Brain microvascular endothelial cell (primary cell): ENCODE data around the gene PPP1R13B.

Experiments used
- DNase-seq: peaks from one replicate; pipeline ENCODE4 v3.0.0-alpha.2; 2020
- H3K27ac ChIP-seq: fragments of 250-450 bp; sonication (Bioruptor Pico); 2 replicates; pipeline ENCODE4 v1.5.1; 2020; ENCODE audit warnings: mild to moderate bottlenecking, moderate library complexity
- H3K27me3 ChIP-seq: fragments of 250-450 bp; sonication (Bioruptor Pico); replicated peaks from 2 replicates; pipeline ENCODE4 v1.5.1; 2020; ENCODE audit warnings: mild to moderate bottlenecking
- H3K36me3 ChIP-seq: fragments of 250-450 bp; sonication (Bioruptor Pico); replicated peaks from 2 replicates; pipeline ENCODE4 v1.5.1; 2020; ENCODE audit warnings: mild to moderate bottlenecking
- H3K4me3 ChIP-seq: 2 replicates; pipeline ENCODE4 v1.5.1; 2011; ENCODE audit warnings: low read depth, mild to moderate bottlenecking, control low read depth, low read length, moderate library complexity
- in situ Hi-C: cut with HindIII; loops from 2 replicates; pipeline ENCODE4 v1.10.0; 2017; ENCODE audit warnings: low sequenced_read_pairs, low pct_ligation_motif_present
- TF ChIP-seq, protein P1 (sequence below): IDR thresholded peaks from 2 replicates; pipeline ENCODE4 v1.5.1; 2011; ENCODE audit warnings: low read depth, mild to moderate bottlenecking, moderate library complexity, low read length, control low read depth, inconsistent platforms; ENCODE audit errors: missing control alignments

The PPP1R13B gene

DNA sequence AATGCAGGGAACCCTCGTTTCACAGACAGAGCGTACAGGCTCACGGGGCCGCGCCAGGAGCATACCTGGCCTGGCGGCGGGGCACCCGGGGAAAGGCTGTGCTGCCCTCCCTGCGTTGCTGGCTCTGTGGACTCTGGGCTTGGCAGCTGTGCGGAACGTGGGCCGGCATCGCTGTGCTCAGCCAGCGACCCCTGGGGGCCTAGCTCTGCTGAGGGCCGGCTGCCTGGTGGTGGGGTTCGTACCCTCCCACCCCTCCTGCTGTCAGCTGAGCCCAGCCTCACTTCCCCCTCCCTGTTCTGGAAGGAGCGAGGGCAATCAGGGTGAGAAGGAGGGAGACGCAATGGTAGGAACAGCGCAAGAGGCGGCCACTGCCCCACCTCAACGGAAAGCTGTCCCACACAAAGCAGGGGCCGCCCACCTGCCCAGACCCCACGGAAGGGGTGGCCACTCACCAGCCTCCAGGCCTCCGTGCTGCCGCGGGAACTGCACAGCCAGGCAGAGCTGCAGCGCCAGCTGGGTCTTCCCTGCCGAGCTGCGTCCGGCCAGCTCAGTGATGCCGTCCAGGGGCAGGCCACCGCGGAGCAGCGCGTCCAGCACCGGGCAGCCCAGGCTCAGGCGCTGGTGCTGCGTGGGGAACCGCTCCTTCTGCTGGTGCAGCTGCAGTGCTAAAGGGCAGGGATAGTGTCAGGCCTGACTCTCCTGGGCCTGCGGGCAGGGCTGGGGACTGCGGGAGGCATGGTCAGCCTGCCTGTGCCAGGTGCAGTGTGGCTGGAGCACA, 140.6 kb downstream of the PPP1R13B start:
- TF ChIP-seq, protein P1, sequence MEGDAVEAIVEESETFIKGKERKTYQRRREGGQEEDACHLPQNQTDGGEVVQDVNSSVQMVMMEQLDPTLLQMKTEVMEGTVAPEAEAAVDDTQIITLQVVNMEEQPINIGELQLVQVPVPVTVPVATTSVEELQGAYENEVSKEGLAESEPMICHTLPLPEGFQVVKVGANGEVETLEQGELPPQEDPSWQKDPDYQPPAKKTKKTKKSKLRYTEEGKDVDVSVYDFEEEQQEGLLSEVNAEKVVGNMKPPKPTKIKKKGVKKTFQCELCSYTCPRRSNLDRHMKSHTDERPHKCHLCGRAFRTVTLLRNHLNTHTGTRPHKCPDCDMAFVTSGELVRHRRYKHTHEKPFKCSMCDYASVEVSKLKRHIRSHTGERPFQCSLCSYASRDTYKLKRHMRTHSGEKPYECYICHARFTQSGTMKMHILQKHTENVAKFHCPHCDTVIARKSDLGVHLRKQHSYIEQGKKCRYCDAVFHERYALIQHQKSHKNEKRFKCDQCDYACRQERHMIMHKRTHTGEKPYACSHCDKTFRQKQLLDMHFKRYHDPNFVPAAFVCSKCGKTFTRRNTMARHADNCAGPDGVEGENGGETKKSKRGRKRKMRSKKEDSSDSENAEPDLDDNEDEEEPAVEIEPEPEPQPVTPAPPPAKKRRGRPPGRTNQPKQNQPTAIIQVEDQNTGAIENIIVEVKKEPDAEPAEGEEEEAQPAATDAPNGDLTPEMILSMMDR, result no peak
- no peak overlapping the region for H3K27ac ChIP-seq
- H3K36me3 ChIP-seq, result peaks cover 55% of the 10 kb centered on the region
- no peak overlapping the region for H3K4me3 ChIP-seq
- H3K27me3 ChIP-seq, result no peaks in the 10 kb centered on the region
- no peak for DNase-seq
- in situ Hi-C loops, result no loop called here

DNA sequence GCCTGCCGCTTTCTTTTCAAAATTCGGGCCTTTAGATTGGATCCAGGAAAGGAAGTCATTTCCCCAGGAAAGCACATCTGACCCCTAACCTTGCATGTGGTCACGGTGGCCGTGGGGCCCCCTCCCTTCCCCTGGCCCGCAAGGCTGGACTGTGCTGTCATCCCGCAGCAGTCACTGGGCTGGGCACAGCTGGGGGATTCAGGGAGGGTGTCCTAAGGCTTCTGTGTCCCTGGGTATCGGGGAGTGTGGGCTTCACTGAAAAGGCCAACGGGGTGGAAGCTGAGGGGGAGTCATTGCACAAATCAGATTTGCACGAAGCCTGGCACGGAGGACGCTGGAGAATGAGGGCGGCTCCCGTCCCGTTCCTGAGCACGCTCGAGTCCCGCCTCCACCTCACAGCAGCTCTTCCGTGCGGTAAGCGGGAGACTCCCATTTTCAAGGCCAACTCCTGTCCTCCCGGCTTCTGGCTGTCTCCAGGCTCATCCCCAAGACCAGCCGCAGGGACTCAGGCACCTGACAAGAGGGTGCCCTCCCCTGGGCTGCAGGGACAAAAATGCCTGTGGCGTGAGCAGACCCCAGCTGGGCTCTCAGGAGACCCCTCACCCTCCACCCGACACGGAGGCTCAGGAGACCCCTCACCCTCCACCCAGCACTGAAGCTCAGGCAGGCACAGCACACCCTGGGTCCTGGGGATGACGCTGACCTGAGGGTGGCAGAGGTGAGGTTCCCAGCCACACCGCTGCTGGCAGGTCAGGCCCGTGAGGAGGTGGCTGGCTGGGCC, 141.7 kb downstream of the PPP1R13B start:
- no peak overlapping the region for H3K27ac ChIP-seq
- H3K27me3 ChIP-seq, result no peaks in the 10 kb centered on the region
- no peak overlapping the region for H3K4me3 ChIP-seq
- H3K36me3 ChIP-seq, result peaks cover 62% of the 10 kb centered on the region
- in situ Hi-C loops, result no loop called here
- TF ChIP-seq, protein P1, result no peak
- DNase-seq, result no peak

DNA sequence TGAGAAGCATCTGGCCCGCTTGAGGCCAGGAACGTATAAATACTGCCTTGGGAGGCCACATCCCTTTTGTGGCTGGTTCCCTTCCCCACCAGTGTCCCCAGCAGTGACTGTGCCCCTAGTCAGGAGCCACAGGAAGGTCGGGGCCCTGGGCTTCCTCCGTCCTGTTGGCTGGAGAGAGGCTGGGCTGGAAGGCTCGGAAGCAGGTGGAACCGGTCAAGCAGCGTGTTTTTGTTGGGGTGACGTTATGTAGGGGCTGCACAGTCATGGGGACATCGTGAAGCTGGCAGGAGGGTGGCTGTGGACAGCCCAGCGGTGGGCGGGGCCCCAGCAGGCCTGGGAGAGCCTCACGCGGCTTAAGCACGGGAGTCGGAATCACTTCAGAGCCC, 142.3 kb downstream of the PPP1R13B start:
- Histone ChIP-seq H3K4me3 (no peak overlapping the region), H3K27me3 (no peaks in the 10 kb centered on the region), H3K36me3 (peaks cover 68% of the 10 kb centered on the region), H3K27ac (no peak overlapping the region)
- in situ Hi-C loops, result no loop called here
- DNase-seq, result no peak
- TF ChIP-seq, protein P1, result no peak

DNA sequence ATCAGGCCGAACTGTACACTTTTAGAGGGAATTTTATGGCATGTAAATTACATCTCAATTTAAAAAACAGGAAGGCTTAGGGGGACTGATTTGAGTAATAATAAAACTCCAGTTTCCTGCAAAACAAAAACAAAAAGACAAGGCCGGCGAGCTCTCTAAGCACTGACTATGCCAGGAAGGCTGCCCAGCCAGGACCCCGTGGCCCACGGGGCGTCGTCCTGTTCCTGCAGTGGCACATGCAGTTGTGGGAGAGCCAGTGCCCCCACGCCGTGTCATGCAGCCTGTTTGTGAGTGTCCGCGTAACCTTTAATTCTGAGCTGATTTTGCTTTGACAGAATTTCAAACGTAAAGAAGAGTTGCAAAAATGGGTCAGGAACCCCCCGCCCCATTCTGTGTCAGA, 142.7 kb downstream of the PPP1R13B start:
- H3K36me3 ChIP-seq, result peaks cover 70% of the 10 kb centered on the region
- no peak overlapping the region for H3K4me3 ChIP-seq
- no peaks in the 10 kb centered on the region for H3K27me3 ChIP-seq
- no peak overlapping the region for H3K27ac ChIP-seq
- TF ChIP-seq, protein P1, result no peak
- no peak for DNase-seq
- in situ Hi-C loops, result no loop called here

DNA sequence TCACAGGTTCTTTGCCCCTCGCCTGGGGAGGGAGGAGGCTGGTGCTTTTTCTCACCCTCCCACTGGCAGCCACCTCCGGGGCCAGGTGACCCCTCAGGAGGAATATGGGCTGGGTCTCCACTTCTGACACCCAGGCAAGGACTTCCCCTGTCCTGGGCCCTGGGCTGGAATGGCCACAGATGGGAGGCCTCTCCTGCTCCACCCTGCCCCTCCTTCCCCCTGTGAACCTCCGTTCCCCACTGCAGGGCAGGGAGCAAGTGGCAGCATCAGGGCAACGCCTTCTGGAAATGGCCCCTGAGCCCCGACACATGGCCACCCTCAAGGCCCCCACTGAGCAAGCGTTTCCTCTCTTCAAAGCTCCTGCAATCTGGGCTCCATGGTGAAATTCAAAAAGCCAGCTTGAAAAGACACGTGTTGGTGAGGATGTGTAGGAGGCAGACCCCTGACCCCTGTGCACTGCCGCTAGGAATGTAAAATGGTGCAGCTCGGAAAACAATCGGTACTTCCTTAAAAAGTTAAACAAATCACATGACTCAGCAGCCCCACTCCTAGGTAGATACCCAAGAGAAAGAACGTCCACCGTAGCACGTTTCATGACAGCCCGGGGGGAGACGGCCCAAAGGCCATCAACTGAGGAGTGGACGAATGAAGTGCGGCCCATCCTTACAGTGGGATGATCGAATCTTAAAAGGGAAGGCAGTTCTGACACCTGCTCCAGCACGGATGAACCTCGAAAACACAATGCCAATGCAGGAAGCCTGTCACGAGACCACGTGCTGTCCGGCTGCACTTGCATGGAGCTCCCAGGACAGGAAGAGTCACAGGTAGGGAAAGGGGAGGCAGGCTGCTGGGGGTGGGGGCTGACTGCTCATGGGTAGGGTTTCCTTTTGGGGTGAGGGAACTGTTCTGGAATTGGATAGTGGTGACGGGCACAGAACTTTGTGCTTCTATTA, 143.7 kb downstream of the PPP1R13B start:
- no peak for DNase-seq
- no peaks in the 10 kb centered on the region for H3K27me3 ChIP-seq
- H3K36me3 ChIP-seq, result peaks cover 69% of the 10 kb centered on the region
- H3K4me3 ChIP-seq, result no peak overlapping the region
- TF ChIP-seq, protein P1, result no peak
- in situ Hi-C loops, result no loop called here
- H3K27ac ChIP-seq, result no peak overlapping the region
